CD4-positive, alpha-beta T cell treated with Interleukin-4 for 4 hours (primary cell): Measurements from ENCODE around the gene NTSR1.

Experiments
- DNase-seq: peaks from one replicate; pipeline ENCODE4 v3.0.0-alpha.2; 2020

NTSR1 gene

GRCh38 chr20:62695448-62696414, 12.9 kb upstream of the NTSR1 start:
- no peak for DNase-seq

GRCh38 chr20:62696434-62696957, 12.1 kb upstream of the NTSR1 start:
- DNase-seq, result no peak

DNA sequence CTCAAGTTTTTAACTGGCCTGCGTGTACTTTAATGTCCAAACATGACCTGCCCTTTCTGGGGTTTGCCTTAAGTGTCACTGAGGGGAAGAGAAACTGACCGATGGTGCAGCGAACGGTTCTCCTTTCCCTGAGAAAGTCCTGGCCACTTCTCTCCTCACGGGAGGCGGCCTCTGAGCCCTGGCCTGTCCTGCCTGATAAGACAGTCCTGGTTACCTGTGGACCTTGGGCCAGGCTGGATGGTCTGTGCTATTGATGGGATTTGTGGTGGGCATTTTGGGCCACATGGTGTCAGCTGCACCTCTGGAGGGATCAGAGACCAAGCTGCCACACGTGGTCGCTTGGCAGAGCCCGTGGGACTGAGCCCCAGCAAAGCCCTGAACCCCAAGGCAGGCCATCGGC, 11.6 kb upstream of the NTSR1 start:
- DNase-seq, result no peak

GRCh38 chr20:62697468-62697912, 11.1 kb upstream of the NTSR1 start:
- DNase-seq, result no peak

DNA sequence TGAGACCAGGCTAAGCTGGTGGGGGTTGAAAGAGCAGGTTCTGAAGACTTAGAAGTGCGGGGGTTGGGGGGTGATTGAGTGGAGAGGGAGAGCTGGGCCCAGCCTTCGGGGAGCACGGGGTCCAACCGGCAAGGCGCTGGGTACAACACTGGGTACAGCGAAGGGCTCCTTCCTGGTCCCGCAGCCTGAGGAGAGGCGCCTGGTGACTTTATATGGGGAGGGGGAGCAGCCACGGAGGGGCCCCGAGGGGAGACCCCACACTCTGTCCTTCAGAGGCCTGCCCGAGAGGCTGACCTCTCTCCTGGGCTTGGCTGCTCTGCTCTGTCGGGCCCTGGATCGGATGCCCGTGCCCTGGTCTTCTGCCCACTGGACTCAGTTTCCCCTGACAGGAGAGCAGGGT, 10.4 kb upstream of the NTSR1 start:
- DNase-seq, result no peak

- DNase-seq, result no peak
Measured at GRCh38 chr20:62699296-62699695, 9.3 kb upstream of the NTSR1 start.

DNA sequence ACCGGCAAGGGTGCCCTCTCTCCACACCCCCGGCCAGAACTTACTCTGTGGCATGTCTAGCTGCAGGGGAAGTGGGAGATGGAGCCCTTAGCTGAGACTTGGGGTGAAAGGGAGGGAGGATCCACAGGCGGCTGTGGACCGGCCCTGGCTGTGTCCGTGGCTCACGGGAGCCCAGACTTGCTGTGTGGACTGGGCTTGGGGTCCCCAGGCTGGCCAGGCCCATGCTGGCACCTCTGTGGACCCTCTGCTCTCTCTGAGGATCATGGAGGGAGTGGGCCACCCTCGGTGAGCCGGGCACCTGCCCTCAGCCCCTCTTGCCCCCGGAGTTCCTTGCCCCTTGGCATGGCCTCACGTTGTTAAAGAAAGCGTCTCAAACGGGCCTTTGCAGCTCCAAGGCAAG, 8.9 kb upstream of the NTSR1 start:
- no peak for DNase-seq

GRCh38 chr20:62700261-62700930, 8.2 kb upstream of the NTSR1 start:
- no peak for DNase-seq

DNA sequence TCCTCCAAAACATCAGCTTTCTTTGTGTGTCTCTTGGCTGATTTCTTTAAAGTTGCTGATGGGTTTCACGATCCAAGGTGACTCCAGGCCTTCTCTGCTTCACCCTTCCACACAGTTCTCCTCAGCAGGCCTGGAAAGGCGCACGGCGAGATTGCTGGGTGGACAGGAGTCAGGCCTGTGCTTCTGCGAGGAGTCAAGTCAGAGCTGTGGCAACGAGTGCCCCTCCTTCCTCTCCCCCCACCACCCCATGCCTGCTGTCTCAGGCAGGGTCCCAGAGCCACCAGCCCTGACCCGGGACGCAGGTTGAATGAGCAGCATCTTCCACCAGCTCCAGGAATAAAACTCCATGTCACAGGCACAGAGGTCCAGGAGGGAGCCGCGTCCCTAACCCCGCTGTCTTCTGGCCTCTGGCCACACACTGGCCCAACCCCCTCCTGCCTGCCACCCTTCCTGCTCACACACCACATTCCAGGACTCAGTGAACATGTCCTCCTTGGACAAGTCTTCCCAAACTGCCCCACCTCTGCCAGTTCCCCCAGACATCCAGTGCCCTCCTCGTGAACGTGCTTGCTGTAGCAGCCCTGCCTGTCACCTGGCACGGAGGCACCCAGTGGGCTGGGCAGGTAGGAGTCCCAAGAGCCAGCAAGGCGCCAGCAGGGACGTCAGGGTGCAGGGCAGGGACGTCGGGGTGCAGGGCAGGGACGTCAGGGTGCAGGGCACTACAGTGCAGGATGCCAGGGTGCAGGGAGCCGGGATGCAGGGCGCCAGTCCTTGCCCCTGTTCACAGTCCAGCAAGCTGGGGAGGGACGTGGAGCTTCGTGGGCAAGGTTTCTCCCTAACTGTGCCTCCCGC, 7.2 kb upstream of the NTSR1 start:
- no peak for DNase-seq

- no peak for DNase-seq
Measured at GRCh38 chr20:62702013-62702300, 6.7 kb upstream of the NTSR1 start.

GRCh38 chr20:62702895-62703852, 5.5 kb upstream of the NTSR1 start:
- peak; percentile 52 for DNase-seq

GRCh38 chr20:62703853-62704228, 4.8 kb upstream of the NTSR1 start:
- DNase-seq, result no peak

GRCh38 chr20:62704341-62704948, 4.2 kb upstream of the NTSR1 start:
- DNase-seq, result no peak

GRCh38 chr20:62705627-62706026, 3.0 kb upstream of the NTSR1 start:
- no peak for DNase-seq

GRCh38 chr20:62706344-62706743, 2.3 kb upstream of the NTSR1 start:
- DNase-seq, result no peak

DNA sequence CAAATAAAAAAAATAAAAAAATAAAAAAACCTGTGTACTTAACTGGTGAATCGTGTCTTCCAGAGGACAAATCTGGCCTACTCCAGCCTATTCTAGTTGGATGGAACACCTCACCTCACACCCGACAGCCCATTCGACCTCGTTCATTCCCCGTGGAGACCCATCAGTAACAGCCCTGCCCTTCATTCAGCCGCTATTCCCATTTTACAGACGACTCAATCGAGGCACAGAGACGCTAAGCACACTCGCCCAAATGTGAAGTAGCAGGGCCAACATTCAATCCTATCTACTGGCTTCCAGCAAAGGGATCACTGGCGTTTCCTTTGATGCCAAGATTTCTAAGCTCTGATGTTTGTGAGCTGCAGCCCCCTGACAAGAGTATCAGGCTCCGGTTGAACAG, 1.8 kb upstream of the NTSR1 start:
- no peak for DNase-seq

GRCh38 chr20:62707276-62707920, 1.2 kb upstream of the NTSR1 start:
- DNase-seq, result no peak

DNA sequence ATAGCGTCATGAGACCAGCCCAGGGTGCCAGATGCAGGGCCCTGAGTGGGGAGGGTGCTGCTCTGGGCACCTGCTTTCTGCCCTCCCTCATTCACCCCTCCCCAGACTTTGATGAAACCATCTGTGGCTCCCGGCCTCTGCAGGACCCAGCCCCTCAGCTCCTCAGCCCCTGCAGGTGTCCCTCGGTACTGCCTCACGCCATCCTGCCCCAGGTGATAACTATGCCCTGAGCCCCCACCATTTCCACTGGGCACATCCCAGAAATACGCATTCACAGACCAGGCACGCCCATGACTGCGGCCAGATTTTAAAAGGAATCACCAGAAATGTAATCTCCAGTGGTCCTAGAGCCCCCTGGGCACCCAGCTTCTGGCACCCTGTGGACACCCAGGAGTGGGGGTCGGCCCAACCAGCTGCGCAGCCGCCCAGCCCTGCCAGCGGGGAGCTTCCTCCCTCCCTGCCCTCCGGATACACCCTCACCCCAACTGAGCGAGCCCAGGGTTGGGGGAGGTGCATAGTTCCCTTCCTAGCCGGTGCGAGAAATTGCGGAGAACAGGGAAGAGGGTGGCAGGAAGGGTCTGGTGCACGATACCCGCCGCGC, 615 bp upstream of the NTSR1 start:
- DNase-seq, result no peak

DNA sequence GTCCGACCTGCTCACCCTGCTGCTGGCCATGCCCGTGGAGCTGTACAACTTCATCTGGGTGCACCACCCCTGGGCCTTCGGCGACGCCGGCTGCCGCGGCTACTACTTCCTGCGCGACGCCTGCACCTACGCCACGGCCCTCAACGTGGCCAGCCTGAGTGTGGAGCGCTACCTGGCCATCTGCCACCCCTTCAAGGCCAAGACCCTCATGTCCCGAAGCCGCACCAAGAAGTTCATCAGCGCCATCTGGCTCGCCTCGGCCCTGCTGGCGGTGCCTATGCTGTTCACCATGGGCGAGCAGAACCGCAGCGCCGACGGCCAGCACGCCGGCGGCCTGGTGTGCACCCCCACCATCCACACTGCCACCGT, 885 bp downstream of the NTSR1 start:
- no peak for DNase-seq

DNA sequence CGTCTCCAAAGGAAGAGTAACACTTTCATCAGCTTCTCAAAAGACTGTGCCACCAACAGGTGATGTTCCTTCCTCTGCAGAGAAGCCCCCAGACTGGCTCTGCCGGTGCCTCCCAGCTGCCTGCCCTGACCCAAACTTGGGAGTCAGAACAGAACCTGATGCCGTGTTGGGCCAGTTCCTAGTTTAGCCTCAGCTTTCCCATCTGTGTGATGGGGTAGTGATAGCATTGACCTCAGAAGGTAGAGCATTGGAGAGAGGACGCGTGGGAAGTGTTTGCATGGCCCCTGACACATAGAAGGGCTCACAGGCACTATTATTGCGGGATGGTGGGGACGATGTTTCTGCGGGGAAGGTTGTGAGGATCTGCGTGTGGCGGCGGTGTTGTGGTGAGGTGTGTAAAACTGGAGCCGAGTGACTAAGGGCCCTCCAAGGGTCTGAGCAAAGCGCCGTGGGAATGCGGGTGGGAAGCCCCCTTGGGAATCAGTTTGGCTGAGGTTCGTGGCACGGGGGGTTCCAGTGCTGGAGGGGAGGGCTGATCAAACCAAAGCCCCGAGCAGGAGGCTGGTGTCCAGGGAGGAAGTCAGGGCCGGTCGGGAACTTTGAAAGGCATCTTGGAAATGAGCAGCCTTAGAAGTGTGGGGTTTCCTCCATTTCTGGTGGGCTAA, 1.7 kb downstream of the NTSR1 start:
- DNase-seq, result no peak
